HFF-Myc (cell line): ENCODE measurements around the gene AKR1B15.
"Not testable (repeated sequence)": the region's sequence is repeated elsewhere in the genome, so short reads cannot be mapped to it uniquely, and the experiment has no call there.

Experiments
- DNase-seq: peaks from one replicate; pipeline ENCODE4 v3.0.0-alpha.2; 2011; ENCODE audit warnings: low read depth; ENCODE audit errors: extremely low read depth
- H3K4me3 ChIP-seq: replicated peaks from 2 replicates; pipeline ENCODE4 v1.5.1; 2011; ENCODE audit warnings: low read depth, mild to moderate bottlenecking, control low read depth, low read length
- CTCF ChIP-seq: IDR thresholded peaks from 2 replicates; pipeline ENCODE4 v1.5.1; 2012; ENCODE audit warnings: mild to moderate bottlenecking, low read depth, low read length, control low read depth; ENCODE audit errors: missing control alignments

Gene AKR1B15

GRCh38 chr7:134549366-134549765 lies 456 bp downstream of the AKR1B15 start:
- no peak for TF ChIP-seq CTCF
- no peak overlapping the region for H3K4me3 ChIP-seq
- DNase-seq = no peak

GRCh38 chr7:134552105-134552504 lies 3.2 kb downstream of the AKR1B15 start:
- TF ChIP-seq CTCF = no peak
- DNase-seq = no peak
- H3K4me3 ChIP-seq = no peak overlapping the region

- DNase-seq = no peak
- TF ChIP-seq CTCF = peak; percentile 7
- no peak overlapping the region for H3K4me3 ChIP-seq
Measured at GRCh38 chr7:134553976-134554375, 5.1 kb downstream of the AKR1B15 start.

- no peak for DNase-seq
- TF ChIP-seq CTCF = no peak
- no peak overlapping the region for H3K4me3 ChIP-seq
Measured at GRCh38 chr7:134554417-134554966, 5.6 kb downstream of the AKR1B15 start.

GRCh38 chr7:134557391-134557790 lies 8.5 kb downstream of the AKR1B15 start:
- H3K4me3 ChIP-seq = no peak overlapping the region
- DNase-seq = no peak
- TF ChIP-seq CTCF = no peak

GRCh38 chr7:134558370-134558769 lies 9.5 kb downstream of the AKR1B15 start:
- no peak for TF ChIP-seq CTCF
- DNase-seq = no peak
- H3K4me3 ChIP-seq = no peak overlapping the region

GRCh38 chr7:134561616-134562015 lies 12.7 kb downstream of the AKR1B15 start:
- not testable (repeated sequence) for H3K4me3 ChIP-seq, DNase-seq

- DNase-seq = peak; percentile 25
- no peak for TF ChIP-seq CTCF
- H3K4me3 ChIP-seq = no peak overlapping the region
Measured at GRCh38 chr7:134562136-134562535, 13.2 kb downstream of the AKR1B15 start.

- DNase-seq, H3K4me3 ChIP-seq: not testable (repeated sequence)
Measured at GRCh38 chr7:134563398-134563749, 14.5 kb downstream of the AKR1B15 start.
